Measurements from ENCODE around the gene VSTM4.

Gene VSTM4

DNA sequence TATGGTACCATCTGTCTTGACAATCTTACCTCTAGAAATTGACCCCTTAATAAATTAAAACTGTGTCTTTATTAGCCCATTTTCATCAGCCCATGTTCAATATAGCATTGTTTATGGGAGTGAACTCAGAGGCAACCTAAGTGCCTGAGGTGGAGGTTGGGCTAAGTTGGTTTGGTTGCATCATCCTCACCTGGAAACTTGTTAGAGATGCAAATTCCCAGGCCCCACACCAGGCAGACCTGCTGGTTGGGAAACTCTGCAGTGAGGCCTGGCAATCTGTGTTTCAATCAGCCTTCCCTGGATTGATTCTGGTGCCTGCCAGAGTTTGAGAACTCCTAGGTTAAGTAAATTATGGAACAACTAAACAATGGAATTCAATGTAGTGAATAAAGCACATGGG lies 27.9 kb upstream of the VSTM4 start:
- Histone ChIP-seq H3K36me3 (ENCODE audit: insufficient read depth, insufficient read length, low read length) (no peaks in the 10 kb centered on the region), H3K27me3 (ENCODE audit: insufficient read depth, insufficient read length) (no peaks in the 10 kb centered on the region), H3K9me3 (ENCODE audit: insufficient read depth, low read length) (no peaks in the 10 kb centered on the region), H3K4me3 (ENCODE audit: insufficient read length, low read depth) (no peak overlapping the region), H3K4me1 (ENCODE audit: insufficient read depth, insufficient read length) (peaks cover 10% of the 10 kb centered on the region), H3K9ac (ENCODE audit: insufficient read length, low read depth) (no peak overlapping the region)
- no peak for TF ChIP-seq ZNF274 (IDR thresholded peaks at IDR 0.05; ENCODE audit: low read depth, low read length)
- no peak for TF ChIP-seq SUZ12 (IDR thresholded peaks at IDR 0.05; ENCODE audit: extremely low read depth, insufficient read depth, insufficient read length)
- no peak for TF ChIP-seq YY1 (IDR thresholded peaks at IDR 0.05; ENCODE audit: insufficient read depth, insufficient read length)
- no peak for DNase-seq (ENCODE audit: low read depth, low spot score)

DNA sequence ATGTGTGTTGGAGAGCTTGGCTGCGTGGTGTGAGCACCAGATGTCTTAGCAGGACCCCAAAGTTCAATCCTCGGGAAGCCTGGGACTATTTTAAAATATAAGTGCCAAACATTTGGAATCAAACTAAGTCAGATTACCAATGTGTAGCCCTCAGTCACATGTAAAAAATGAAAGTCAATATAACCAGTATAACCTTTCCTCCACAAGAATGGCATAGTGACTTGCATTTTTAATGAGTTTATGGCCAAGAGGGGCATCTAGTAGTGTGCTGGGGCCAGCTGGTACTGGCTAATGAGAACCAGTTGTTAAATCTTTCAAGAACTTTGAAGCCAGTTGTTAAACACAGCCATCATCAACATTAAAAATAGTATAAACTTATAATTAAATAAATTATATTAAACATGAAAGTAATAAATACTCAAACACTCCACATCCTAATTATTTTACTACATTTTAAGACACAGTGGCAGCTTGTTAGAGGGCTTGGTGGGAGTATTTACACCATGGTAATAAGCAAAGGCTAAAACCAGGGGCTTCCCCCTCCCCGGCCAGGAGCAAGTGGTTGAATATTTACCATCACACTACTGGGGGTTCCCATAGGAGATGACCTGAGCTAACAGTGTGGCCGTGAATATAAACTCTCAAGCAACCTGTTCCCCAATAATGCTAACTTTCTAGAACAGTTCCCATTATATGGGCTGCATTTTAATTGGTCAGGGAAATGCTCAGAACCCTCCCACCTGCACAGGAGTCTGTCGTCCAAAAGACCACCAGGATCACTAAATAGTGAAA lies 26.4 kb upstream of the VSTM4 start:
- Histone ChIP-seq H3K4me1 (ENCODE audit: insufficient read depth, insufficient read length) (peaks cover 10% of the 10 kb centered on the region), H3K9ac (ENCODE audit: insufficient read length, low read depth) (no peak overlapping the region)
- TF ChIP-seq ZNF274 (IDR thresholded peaks at IDR 0.05; ENCODE audit: low read depth, low read length): no peak

DNA sequence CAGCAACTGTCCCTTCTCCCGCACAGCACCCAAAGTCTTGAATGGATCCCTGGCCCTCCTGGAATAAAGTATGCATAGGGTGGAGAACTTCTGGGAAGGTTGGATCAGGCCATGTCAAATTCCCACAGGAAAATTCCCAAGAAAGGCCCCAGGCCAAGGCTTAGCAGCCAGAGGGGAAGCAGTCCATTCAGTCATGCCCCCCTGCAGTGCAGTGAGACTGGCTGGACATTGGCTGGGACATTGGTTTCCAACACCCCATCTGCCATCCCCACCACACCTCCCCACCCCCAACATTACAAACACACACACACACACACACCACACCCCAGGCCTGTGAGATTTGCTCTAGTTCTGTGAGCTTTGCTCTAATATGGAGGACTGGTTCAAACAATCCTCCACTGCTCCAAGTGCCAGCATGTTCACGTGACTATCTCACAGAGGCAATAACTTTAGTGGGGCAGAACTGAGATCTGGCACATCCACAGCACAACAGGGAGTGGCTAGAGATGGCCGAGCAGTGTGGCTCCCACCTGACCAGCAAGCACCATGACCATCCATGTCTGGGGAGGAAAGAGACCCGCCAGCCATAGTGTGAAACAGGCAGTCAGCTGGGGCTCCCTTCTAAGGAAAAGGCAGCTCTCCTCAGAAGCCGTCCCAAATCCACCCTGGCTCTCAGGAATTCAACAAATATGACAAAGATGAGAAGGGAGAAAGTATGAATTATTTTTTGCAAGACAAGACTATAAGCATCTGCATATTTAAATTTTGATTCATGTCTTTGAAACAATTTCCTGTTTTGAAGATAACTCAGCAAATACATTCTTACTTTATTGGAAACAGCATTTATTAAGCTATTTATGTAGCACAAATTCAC lies 25.2 kb upstream of the VSTM4 start:
- Histone ChIP-seq H3K4me3 (ENCODE audit: insufficient read length, low read depth) (no peak overlapping the region), H3K27me3 (ENCODE audit: insufficient read depth, insufficient read length) (no peaks in the 10 kb centered on the region), H3K9ac (ENCODE audit: insufficient read length, low read depth) (no peak overlapping the region), H3K36me3 (ENCODE audit: insufficient read depth, insufficient read length, low read length) (no peaks in the 10 kb centered on the region), H3K9me3 (ENCODE audit: insufficient read depth, low read length) (no peaks in the 10 kb centered on the region), H3K4me1 (ENCODE audit: insufficient read depth, insufficient read length) (peaks cover 10% of the 10 kb centered on the region)
- no peak for DNase-seq (ENCODE audit: low read depth, low spot score)
- TF ChIP-seq ZNF274 (IDR thresholded peaks at IDR 0.05; ENCODE audit: low read depth, low read length): no peak
- no peak for TF ChIP-seq YY1 (IDR thresholded peaks at IDR 0.05; ENCODE audit: insufficient read depth, insufficient read length)
- TF ChIP-seq SUZ12 (IDR thresholded peaks at IDR 0.05; ENCODE audit: extremely low read depth, insufficient read depth, insufficient read length): no peak

More for the DNA sequence above, 26.4 kb upstream of the VSTM4 start:
- no peak for DNase-seq (ENCODE audit: low read depth, low spot score)
- Histone ChIP-seq H3K4me3 (ENCODE audit: insufficient read length, low read depth) (no peak overlapping the region), H3K36me3 (ENCODE audit: insufficient read depth, insufficient read length, low read length) (no peaks in the 10 kb centered on the region), H3K9me3 (ENCODE audit: insufficient read depth, low read length) (no peaks in the 10 kb centered on the region), H3K27me3 (ENCODE audit: insufficient read depth, insufficient read length) (no peaks in the 10 kb centered on the region)

DNA sequence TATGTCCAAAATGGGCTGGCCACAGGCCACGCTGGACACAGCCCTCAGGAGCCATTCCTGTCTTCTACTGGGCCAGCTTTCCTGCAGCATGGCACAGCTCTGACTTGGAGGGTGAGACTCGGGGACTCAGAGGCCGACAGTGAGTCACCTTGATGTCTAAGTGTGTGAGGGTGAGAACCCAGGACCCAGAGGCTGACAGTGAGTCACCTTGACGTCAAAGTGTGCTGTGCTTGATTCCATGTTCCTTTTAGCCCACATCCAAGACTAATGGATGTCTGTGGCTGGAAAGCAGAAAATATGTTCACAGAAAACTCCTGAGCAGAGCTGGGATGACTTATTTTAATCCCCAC lies 24.5 kb upstream of the VSTM4 start:
- H3K4me1 ChIP-seq (ENCODE audit: insufficient read depth, insufficient read length): peaks cover 10% of the 10 kb centered on the region
- no peaks in the 10 kb centered on the region for H3K9me3 ChIP-seq (ENCODE audit: insufficient read depth, low read length)
- TF ChIP-seq ZNF274 (IDR thresholded peaks at IDR 0.05; ENCODE audit: low read depth, low read length) (no peak), SUZ12 (IDR thresholded peaks at IDR 0.05; ENCODE audit: extremely low read depth, insufficient read depth, insufficient read length) (no peak), YY1 (IDR thresholded peaks at IDR 0.05; ENCODE audit: insufficient read depth, insufficient read length) (no peak)
- H3K36me3 ChIP-seq (ENCODE audit: insufficient read depth, insufficient read length, low read length): no peaks in the 10 kb centered on the region
- H3K9ac ChIP-seq (ENCODE audit: insufficient read length, low read depth): no peak overlapping the region
- H3K27me3 ChIP-seq (ENCODE audit: insufficient read depth, insufficient read length): no peaks in the 10 kb centered on the region
- no peak for DNase-seq (ENCODE audit: low read depth, low spot score)
- no peak overlapping the region for H3K4me3 ChIP-seq (ENCODE audit: insufficient read length, low read depth)

DNA sequence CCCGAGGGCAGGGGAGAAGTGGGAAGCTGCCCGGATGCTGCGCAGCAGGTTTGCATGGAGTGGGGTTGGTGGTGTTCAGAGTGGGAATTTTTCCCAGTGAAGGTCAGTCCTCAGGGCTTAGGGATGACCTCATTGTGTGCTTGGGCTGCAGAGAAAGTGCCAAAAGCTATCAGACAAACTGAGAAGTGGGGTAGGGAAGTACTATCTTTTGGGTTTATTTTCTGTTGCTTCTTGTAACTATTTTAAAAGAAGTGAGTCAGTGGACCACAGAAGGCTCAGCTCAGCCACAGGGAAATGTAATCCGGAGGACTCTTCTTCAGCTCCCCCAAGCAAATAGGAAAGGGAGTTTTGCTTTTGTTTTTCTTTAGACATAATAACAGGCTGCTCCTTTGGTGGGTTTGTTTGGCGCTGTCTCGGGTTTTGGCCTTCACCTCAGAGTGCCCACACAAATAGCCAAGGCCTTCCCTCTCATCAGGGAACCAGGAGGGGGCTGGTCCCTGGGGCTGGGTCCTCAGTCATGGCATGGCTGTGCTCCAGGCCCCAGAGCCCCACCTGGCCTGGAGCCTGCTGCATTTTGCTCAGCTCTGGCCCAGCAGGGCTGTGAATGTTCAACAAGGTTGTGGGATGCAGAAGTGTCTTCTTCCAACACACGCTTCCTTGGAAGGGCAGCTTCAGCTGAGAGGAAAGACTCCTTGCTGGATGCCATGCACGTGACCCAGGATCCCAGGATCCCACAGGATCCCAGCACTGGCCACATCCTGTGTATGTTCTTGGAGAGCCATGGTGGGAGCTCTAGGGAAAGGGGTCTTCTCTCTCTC lies 23.9 kb upstream of the VSTM4 start:
- Histone ChIP-seq H3K9ac (ENCODE audit: insufficient read length, low read depth) (no peak overlapping the region), H3K4me1 (ENCODE audit: insufficient read depth, insufficient read length) (peaks cover 10% of the 10 kb centered on the region), H3K4me3 (ENCODE audit: insufficient read length, low read depth) (no peak overlapping the region), H3K27me3 (ENCODE audit: insufficient read depth, insufficient read length) (no peaks in the 10 kb centered on the region), H3K36me3 (ENCODE audit: insufficient read depth, insufficient read length, low read length) (no peaks in the 10 kb centered on the region), H3K9me3 (ENCODE audit: insufficient read depth, low read length) (no peaks in the 10 kb centered on the region)
- TF ChIP-seq SUZ12 (IDR thresholded peaks at IDR 0.05; ENCODE audit: extremely low read depth, insufficient read depth, insufficient read length): no peak
- TF ChIP-seq YY1 (IDR thresholded peaks at IDR 0.05; ENCODE audit: insufficient read depth, insufficient read length): no peak
- no peak for TF ChIP-seq ZNF274 (IDR thresholded peaks at IDR 0.05; ENCODE audit: low read depth, low read length)
- DNase-seq (ENCODE audit: low read depth, low spot score): no peak

DNA sequence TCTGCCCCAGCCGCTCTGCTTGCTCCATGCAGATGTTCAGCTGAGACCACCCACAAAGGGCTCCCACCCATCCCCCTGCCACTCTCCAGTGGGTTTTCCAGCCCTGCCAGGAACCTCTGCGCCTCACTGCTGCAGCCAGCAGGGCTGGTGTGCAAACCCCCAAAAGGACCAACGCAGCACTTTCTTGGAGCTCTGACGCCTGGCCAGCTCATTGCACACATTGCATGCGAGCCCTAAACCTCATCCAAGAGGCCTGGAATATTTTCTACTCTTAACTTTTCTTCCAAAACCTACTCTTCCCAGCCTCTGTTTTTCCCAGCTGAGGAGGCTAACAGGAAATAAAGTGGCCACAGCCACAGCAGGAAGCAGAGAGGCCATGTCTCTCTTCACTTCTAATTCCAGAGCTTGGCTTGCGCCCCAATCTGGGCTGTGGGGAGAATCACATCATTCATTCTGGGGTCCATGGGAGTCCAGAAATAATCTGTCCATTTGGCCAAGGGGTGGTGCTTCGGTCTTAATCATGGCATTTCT lies 23.1 kb upstream of the VSTM4 start:
- Histone ChIP-seq H3K4me1 (ENCODE audit: insufficient read depth, insufficient read length) (peaks cover 10% of the 10 kb centered on the region), H3K9me3 (ENCODE audit: insufficient read depth, low read length) (no peaks in the 10 kb centered on the region), H3K27me3 (ENCODE audit: insufficient read depth, insufficient read length) (no peaks in the 10 kb centered on the region), H3K9ac (ENCODE audit: insufficient read length, low read depth) (no peak overlapping the region), H3K36me3 (ENCODE audit: insufficient read depth, insufficient read length, low read length) (no peaks in the 10 kb centered on the region), H3K4me3 (ENCODE audit: insufficient read length, low read depth) (no peak overlapping the region)
- no peak for TF ChIP-seq YY1 (IDR thresholded peaks at IDR 0.05; ENCODE audit: insufficient read depth, insufficient read length)
- TF ChIP-seq ZNF274 (IDR thresholded peaks at IDR 0.05; ENCODE audit: low read depth, low read length): no peak
- TF ChIP-seq SUZ12 (IDR thresholded peaks at IDR 0.05; ENCODE audit: extremely low read depth, insufficient read depth, insufficient read length): no peak
- no peak for DNase-seq (ENCODE audit: low read depth, low spot score)

All from NT2/D1 (cell line).